Heart left ventricle (tissue), 13 donors: Measurements from ENCODE around the gene HGF.

Source experiments
- CTCF ChIP-seq, 12 donors: fragments of 200-600 bp; sonication (generic) in 4 of 12; IDR thresholded peaks; one replicate each; pipeline versions ENCODE4 v1.5.0 to v1.8.0; 2018 to 2022; ENCODE audit warnings: antibody characterized with exemption in 12 of 12, mild to moderate bottlenecking in 5 of 12
- POLR2A ChIP-seq, 2 donors: fragments of 450-650 bp; IDR thresholded peaks; one replicate each; pipeline ENCODE4 v1.6.1; 2017; ENCODE audit warnings: antibody characterized with exemption in 2 of 2, mild to moderate bottlenecking in 2 of 2, moderate library complexity in 2 of 2
- donor health status: ischemic (EF 13 %, LVEDD 7.1; RV severe dilation, severe dysfunction).
- donor health status: DM: no; HTN: yes; CAD: no.
- donor health status: DM: no; HTN: no; CAD: no.
- donor health status: ischemic (EF 25% LVEDD 6.9; RV normal size, moderate dysfunction).
- donor health status: ischemic (EF 25% LVEDD 5.7; RV mildly dilated, moderate dysfunction).
- donor health status: ischemic (EF 35%, LVEDD 5.7; RV mildly dilated, moderate dysfunction).
- donor health status: nonischemic (EF 11% LVEDD 7.7; RV severe dilation, severe dysfunction).
- donor health status: DM: yes; HTN: yes; CAD: no.
- donor health status: PGD.
- donor health status: ischemic (EF 29% LVEDD 5.4; RV normal size, mild dysfunction).
- donor health status: nonischemic (EF 23%, LVEDD 6.1; RV moderate dilation, normal function).

GRCh38 chr7:81769891-81770727, at the start of gene HGF:
- TF ChIP-seq CTCF (IDR thresholded peaks at IDR 0.05) (peak in 4 of 12 donors; percentile 23 to 44 (median 36)), POLR2A (IDR thresholded peaks at IDR 0.05) (no peak)
